Panc1 (cell line): ENCODE results near the gene VKORC1L1.

Experiments
- CTCF ChIP-seq: fragments of 450-650 bp; IDR thresholded peaks from 2 replicates; pipeline ENCODE4 v1.5.1; 2017; ENCODE audit warnings: mild to moderate bottlenecking
- REST ChIP-seq, 2 experiments: IDR thresholded peaks; 2 replicates each; pipeline ENCODE4 v1.6.1; 2011 to 2012; ENCODE audit warnings: low read depth in 2 of 2, control low read depth in 1 of 2, low read length in 1 of 2, mild to moderate bottlenecking in 1 of 2, moderate library complexity in 1 of 2; ENCODE audit not compliant: insufficient read depth in 1 of 2

GRCh38 chr7:65980478-65981250 is 107.8 kb downstream of the VKORC1L1 start:
- TF ChIP-seq CTCF (no peak), REST (IDR thresholded peaks at IDR 0.05; ENCODE audit: insufficient read depth in 1 of 2, low read depth in 2 of 2, low read length in 1 of 2) (no peak)
